SK-N-SH (cell line): Measurements from ENCODE around the gene PEF1.

ENCODE experiments used
- NFIC ChIP-seq: IDR thresholded peaks from 2 replicates; pipeline ENCODE4 v1.4.0; 2012; ENCODE audit warnings: borderline replicate concordance
- TF ChIP-seq, protein P1 (sequence below): fragments of 200-600 bp; sonication (generic); IDR thresholded peaks from 2 replicates; pipeline ENCODE4 v1.6.1; 2017; ENCODE audit warnings: antibody characterized with exemption, mild to moderate bottlenecking, moderate library complexity

DNA sequence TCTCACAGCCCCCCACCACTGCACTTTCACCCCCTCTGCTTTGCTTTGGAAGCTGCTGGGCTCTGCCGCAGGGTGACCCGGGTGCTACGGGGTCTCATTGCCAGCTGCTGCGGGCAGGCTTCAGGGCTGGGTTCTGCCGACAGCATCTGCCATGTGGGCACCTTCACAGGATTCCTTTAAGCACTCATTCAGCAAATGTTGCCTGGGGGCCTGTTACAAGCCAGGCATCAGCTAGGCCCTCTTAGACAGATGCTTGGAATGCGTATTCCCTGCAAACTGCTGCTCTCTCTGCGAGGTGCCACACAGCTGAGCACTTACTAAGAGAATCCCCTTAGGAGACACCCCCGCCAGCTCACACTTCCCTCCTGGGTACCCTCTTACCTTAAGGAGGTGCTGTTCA is 29.9 kb upstream of the PEF1 start:
- TF ChIP-seq, protein P1, sequence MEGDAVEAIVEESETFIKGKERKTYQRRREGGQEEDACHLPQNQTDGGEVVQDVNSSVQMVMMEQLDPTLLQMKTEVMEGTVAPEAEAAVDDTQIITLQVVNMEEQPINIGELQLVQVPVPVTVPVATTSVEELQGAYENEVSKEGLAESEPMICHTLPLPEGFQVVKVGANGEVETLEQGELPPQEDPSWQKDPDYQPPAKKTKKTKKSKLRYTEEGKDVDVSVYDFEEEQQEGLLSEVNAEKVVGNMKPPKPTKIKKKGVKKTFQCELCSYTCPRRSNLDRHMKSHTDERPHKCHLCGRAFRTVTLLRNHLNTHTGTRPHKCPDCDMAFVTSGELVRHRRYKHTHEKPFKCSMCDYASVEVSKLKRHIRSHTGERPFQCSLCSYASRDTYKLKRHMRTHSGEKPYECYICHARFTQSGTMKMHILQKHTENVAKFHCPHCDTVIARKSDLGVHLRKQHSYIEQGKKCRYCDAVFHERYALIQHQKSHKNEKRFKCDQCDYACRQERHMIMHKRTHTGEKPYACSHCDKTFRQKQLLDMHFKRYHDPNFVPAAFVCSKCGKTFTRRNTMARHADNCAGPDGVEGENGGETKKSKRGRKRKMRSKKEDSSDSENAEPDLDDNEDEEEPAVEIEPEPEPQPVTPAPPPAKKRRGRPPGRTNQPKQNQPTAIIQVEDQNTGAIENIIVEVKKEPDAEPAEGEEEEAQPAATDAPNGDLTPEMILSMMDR: no peak
- TF ChIP-seq NFIC: no peak
